Spleen (tissue), 7 donors: ENCODE measurements around the gene KLHDC8A.

Experiments
- CTCF ChIP-seq, 11 experiments: fragments of 200-600 bp in 7 of 11; fragments of 450-650 bp in 4 of 11; sonication (generic) in 4 of 11; IDR thresholded peaks in 8 of 11; conservative IDR thresholded peaks in 3 of 11; 1 replicate in 7 of 11; 2 replicates in 4 of 11; pipeline versions ENCODE4 v1.4.0 to v1.8.0; 2016 to 2021; ENCODE audit warnings: antibody characterized with exemption in 11 of 11, inconsistent platforms in 4 of 11, mild to moderate bottlenecking in 1 of 11
- POLR2A ChIP-seq, 3 donors: fragments of 450-650 bp; IDR thresholded peaks; one replicate each; pipeline ENCODE4 v1.5.1; 2017; ENCODE audit warnings: antibody characterized with exemption in 3 of 3, mild to moderate bottlenecking in 1 of 3
- POLR2AphosphoS5 ChIP-seq, 3 donors: sonication (generic); formaldehyde crosslinking; IDR thresholded peaks; one replicate each; pipeline ENCODE4 v1.5.1; 2017; ENCODE audit warnings: antibody characterized with exemption in 3 of 3
- donor health status: DM: no; HTN: no; CAD: no; lungs with moderate emphysema.
- donor health status: DM: no; HTN: no; CAD: no.
- donor health status: DM: no; HTN: no; CAD: no.

- TF ChIP-seq POLR2A (IDR thresholded peaks at IDR 0.05) (no peak), CTCF (IDR thresholded peaks at IDR 0.05 in 8 of 11, conservative IDR thresholded peaks at IDR 0.05 in 3 of 11) (no peak), POLR2AphosphoS5 (IDR thresholded peaks at IDR 0.05) (no peak)
Observed at GRCh38 chr1:205371871-205372660, 15.3 kb upstream of the KLHDC8A start.
